ENCODE data around the gene CHRNG. TPM values are rescaled to one million over a fixed set of nuclear protein-coding genes. Genes with fewer than 3 reads are reported as not detected.

CHRNG gene, protein sequence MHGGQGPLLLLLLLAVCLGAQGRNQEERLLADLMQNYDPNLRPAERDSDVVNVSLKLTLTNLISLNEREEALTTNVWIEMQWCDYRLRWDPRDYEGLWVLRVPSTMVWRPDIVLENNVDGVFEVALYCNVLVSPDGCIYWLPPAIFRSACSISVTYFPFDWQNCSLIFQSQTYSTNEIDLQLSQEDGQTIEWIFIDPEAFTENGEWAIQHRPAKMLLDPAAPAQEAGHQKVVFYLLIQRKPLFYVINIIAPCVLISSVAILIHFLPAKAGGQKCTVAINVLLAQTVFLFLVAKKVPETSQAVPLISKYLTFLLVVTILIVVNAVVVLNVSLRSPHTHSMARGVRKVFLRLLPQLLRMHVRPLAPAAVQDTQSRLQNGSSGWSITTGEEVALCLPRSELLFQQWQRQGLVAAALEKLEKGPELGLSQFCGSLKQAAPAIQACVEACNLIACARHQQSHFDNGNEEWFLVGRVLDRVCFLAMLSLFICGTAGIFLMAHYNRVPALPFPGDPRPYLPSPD
- not detected in 2 replicates for total RNA-seq (2014; rRNA removed; shearing (Covaris generic))

DNA sequence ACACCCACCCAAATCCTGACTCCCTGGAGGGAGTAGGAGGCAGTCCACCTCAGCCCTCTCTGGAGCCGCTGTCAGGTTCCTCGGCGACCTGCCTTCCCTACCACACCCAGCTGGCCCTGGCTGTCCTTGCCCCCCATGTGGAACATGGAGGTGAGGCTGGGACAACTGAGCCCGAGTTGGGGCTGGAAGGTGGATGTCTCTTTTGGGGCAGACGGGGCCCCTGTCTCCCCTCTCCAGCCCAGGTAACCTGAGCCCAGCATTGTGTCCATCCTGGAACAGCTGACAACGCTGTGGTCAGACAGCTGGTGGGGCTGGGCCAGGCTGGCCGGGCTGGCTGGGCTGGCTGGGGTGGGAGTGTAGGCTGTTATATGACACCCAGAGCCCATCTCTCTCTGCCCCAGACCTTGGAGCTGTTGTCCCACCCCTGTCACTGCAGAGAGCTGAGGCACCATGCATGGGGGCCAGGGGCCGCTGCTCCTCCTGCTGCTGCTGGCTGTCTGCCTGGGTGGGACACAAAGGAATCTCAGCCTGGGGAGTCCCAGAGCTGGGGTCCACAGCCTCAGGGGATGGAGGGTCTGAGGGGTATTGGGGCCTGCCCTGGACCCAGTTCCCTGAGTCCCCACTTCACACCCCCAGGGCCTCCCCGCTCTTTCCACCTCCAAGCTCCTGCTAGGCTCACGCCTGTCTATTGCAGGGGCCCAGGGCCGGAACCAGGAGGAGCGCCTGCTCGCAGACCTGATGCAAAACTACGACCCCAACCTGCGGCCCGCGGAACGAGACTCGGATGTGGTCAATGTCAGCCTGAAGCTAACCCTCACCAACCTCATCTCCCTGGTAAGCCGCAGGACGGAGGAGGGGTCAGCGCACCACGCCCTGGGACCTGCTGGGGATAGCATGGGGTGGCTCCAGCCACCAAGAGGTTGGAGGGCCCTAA lies at the start of gene CHRNG:
CHRNG (plus strand) TSS at position 395 of the 934 bp plus-strand sequence; CDS start at position 451, 56 bp downstream.
- DNase-seq (ENCODE audit: low spot score), result no peak
- in situ Hi-C loops (cut with HindIII; ENCODE audit: low sequenced_read_pairs), result no loop called here

DNA sequence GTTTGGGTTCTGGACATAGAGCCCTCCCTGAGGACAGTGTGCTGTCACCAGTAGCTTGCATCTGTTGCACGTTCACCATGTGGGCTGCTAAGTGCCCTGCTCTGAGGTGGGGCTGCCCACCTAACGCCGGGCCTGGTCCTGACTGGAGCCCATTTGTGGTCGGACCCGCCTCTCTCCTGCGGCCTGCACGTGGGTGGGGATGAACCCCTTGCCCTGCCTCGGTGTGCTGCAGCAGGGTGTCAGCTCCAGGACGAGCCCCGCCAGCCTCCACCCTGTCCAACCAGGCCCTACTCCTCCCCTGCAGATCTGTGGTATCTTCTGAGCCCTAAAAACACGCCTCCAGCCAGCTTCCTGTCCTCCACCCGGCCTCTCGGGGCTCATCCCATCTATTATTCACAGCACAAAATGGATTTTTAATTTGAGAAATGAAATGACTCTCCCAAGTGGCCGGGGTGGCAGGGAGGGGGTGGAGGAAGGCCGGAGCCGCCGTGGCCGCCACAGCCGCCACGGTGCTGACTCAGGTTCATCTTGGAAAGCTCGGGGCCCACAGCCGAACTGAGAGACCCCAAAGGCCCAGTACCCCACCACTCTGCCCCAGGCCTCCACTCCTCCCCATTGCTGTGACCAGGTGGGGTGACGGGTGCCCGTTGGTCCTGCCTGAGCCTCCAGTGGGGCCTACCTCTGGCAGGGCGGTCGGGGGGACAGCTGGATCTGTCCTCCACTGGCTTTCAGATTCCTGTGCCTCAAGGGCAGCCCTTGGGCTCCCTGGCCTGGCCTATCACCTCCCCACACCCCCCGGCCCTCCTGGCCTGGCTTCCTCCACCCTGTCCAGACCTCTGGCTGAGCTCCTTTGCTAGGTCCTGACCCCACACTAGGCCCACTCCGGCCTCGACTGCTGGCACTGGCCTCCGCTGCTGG lies 49.0 kb upstream of the CHRNG start:
- in situ Hi-C loops (cut with HindIII; ENCODE audit: low sequenced_read_pairs), result no loop called here
- DNase-seq (ENCODE audit: low spot score), result no peak

DNA sequence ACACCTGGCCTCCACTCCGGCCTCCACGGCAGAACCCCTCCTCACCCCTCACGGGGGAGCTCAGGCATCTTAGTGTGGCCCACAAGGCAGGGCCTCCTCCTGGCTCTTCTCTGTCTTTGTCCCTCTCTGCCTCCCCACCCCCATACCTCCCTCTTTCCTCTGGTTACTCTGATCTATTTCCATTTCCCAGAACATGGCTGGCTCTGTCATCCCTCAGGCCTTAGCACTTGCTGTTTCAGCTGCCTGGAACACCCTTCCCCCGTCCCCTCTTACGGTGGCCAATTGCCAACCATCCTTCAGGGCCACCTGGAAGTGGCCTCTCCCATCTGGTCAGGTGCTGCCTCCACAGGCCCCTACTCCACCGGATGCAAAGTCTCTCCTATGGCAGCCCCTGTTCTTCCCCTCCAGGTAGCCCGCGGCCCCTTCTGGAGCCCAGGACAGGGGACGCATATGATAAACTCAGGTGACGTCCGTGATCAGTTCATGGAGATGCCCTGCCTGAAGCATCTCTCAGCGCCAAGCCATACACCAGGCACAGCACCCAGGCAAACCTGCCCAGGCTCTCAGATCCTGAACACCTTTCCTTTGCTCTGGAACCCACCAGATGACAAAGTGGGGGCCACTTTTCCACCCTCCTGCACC lies 48.2 kb upstream of the CHRNG start:
- no peak for DNase-seq (ENCODE audit: low spot score)
- in situ Hi-C loops (cut with HindIII; ENCODE audit: low sequenced_read_pairs), result no loop called here

DNA sequence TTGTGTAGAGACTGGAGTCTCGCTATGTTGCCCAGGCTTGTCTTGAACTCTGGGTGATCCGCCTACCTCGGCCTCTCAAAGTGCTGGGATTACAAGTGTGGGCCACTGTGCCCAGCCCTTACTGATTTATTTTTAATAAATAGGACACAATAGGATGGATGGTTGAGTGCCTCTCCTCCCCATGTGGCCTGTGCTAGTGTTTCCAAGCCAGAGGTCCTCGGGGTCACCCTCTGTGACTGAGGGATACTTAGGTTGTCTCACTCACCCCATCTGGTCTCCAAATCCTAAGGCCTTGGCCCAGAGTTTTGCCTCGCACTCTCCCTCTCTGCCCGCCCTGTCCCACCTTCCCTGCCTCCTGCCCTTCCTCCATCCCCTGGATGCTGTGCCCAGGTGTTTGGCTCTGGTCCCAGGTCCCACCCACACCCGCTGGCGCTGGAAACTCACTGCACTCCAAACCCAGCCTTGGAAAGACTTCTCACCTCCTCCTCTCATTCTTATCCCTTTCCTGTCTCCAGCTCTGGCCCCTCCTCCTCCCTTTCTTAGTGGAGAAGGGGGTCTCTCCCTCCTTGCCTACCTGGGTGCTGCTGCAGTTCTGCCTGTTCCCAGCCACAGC lies 47.1 kb upstream of the CHRNG start:
- in situ Hi-C loops (cut with HindIII; ENCODE audit: low sequenced_read_pairs), result no loop called here
- DNase-seq (ENCODE audit: low spot score), result no peak

DNA sequence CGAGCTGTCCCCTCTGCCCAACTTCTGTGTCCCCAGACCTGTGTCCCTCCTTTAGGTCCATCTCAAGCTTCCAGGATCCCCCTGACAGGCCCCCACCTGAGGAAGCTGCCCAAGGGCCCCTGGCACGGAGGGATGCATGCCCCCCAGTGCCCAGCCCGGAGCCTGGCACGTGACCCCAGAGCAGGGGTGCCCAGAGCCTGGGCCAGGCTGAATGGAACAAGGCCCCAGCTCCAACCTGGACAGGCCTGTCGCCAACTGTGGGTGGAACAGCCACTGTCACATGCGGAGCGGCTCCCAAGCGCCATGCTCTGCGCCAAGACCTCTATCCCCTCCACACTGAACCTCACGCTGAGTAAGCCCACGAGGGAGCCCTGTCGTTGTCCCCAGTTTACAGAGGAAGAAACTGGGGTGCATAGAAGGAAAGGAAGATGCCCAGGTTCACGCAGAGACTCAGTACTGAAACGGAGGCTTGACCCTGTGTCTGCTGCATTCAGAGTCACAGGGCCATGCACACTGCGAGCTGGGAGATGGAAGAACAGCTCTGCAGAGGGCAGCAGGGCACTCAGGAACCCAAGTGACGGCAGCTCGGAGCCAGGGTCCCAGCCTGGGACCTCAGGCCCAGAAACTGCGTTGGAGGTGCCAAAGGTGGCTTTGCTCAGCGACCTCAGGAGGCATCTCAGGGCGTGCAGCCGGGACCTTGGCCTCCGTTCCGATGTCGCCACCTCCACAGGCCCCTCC lies 46.4 kb upstream of the CHRNG start:
- in situ Hi-C loops (cut with HindIII; ENCODE audit: low sequenced_read_pairs), result no loop called here
- DNase-seq (ENCODE audit: low spot score), result no peak

DNA sequence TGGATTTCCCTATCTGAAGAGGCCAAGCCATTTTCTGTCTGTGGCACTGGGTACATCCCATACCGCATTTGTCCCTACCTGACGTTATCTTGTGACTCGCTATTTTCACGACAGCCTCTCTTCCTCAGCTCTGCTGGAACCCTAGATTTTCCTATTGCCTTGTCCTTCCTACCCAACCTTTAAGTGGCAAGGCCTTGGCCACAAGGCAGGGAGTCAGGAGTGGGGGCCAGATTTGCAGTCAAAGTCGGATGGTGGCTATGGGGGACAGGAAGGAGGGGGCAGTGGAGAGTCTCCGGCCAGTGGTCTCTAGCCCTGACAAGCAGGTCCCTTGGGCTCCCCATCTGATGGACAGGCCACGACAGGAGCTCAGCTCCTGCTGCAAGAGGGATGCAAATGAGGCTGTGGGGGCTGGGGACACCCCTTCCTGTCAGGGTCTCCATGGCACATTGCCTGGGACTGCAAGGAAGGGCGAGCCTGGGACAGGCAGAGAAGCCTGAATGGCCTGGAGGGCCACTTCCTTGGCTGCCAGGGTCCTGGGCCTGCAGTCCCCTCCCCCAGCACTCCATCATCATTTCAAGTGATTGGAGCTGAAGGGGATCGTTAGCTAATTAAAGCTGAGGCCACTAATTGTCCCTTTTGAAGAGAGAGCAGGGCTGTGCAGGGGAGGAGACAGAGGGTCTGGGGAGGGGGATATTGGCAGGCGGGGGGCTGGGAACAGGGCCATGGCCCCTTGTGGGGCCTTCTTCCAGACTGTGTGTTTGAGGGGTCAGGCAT lies 45.6 kb upstream of the CHRNG start:
- in situ Hi-C loops (cut with HindIII; ENCODE audit: low sequenced_read_pairs), result no loop called here
- no peak for DNase-seq (ENCODE audit: low spot score)

DNA sequence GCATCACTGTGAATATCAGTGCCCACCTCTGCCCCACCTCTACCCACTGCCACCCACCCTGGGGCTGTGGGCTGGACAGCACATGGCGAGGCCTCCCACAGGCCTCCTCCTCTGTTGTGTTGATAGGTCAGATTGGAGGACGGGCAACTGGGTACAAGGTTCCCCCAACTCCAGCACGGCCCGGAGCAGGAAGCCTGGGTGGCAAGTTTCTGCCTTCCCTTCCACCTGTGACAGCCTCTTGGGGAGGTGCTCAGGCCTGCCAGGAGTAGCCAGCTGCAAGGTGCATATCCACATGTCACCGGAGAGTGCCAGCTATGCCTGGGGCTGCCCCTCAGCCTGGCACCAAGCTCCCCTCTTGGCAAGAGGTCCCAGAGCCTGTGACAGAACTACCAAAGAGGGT lies 45.0 kb upstream of the CHRNG start:
- DNase-seq (ENCODE audit: low spot score), result no peak
- in situ Hi-C loops (cut with HindIII; ENCODE audit: low sequenced_read_pairs), result no loop called here

DNA sequence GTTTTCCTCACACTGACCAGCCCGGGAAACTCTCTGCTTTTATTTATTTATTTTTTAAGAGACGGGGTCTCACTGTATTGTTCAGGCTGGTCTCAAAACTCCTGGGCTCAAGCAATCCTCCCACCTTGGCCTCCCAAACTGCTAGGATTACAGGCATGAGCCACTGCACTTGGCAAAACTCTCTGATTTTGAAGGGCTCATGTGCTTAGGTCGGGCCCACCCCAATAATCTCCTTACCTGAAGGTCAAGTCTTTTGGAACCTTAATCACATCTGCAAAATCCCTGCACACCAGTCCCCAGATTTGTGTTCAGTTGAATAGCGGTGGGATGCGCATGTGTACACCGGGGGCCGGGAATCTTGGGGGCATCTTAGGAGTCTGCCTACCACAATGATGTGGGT lies 44.2 kb upstream of the CHRNG start:
- in situ Hi-C loops (cut with HindIII; ENCODE audit: low sequenced_read_pairs), result no loop called here
- no peak for DNase-seq (ENCODE audit: low spot score)

DNA sequence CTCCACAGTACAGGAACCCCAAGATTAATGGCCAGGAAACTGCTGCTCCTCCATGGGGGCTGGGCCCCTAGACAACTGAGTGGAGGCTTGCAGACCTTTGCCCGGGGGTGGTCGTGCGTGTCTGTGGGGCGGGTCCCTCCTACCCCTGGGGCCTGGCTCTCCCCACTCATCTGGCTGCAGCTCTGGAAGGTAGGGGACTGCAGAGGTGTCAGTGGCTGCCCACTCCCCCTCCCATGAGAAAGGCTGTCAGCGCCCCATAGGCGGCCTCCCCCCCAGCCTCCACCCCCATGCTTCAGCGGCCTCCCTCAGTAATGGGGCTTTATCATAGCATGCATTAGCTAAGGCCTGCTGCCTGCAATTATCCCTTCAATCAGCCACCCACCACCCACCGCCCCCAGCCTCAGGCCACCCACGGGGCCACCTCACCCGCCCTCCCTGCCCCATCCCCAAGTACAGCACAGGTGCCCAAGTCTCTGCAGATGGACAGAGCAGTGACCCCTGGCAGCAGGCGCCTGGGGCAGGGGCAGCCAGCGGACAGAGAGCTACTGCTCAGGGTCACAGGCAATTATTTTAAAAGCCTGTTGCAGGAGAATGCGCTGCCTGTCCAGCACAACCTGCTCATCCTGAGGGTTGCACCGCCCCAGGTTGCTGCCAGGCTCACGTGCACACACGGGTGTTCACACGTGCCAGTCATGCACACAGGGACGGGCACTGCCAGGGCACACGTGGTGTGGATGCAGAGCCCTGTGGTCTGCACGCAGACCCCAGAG lies 42.8 kb upstream of the CHRNG start:
- DNase-seq (ENCODE audit: low spot score), result no peak
- in situ Hi-C loops (cut with HindIII; ENCODE audit: low sequenced_read_pairs), result no loop called here

DNA sequence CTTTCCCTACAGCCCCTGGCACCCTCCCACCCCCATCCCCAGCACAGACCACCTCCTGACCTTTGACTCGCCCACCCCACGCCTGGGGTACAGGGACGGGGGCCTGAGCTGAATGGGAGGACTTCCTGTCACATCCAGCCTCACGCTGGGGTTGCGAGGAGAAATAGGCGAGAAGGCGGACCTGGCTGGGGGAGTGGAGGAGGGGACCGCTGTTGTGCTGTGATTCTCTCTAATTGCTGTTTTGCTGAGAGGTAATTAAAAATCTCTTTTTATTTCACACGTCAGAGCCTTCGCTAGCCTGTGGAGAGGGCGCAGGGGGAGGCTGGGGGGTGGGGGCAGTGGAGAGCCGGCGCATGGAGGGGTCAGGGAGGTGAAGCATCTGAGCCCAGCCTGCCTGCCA lies 42.1 kb upstream of the CHRNG start:
- in situ Hi-C loops (cut with HindIII; ENCODE audit: low sequenced_read_pairs), result no loop called here
- no peak for DNase-seq (ENCODE audit: low spot score)

DNA sequence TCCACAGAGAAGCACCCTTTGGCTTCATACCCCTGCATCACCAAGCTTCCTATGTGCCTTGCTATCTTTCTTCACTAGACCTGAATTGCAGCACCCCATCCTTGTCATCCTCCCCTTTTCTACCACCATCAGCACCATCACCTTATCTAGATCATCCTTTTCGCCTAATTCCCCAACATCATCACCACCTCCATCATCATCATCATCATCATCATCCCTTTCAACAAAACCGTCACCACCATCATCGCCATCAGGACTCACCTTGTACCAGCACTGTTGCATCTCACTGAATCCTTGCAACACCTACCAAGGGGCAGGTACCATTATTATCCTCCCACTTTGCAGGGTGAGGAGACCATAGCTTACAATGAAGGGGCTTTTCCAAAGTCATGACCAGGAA lies 41.0 kb upstream of the CHRNG start:
- in situ Hi-C loops (cut with HindIII; ENCODE audit: low sequenced_read_pairs), result no loop called here
- DNase-seq (ENCODE audit: low spot score), result no peak

DNA sequence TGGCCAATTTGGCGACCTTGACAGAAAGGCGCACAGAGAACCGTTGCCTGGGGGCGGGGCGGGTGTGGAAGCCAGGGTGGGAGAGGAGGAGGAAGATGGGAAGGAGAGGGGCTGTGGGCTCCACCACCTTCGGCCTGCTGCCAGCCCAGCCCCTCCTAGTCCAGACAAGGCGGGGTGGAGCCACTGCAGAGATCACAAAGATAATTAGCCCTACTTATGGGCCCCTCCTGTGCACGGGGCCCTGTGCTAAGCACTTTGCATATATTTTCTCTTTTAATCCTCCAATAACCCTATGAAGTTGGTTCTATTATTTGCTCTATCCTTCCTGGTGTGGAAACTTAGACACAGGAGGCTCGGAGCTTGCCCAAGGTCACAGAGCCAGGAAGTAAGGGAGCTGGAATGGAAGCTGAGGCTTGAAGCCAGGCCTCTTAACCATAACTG lies 38.1 kb upstream of the CHRNG start:
- in situ Hi-C loops (cut with HindIII; ENCODE audit: low sequenced_read_pairs), result no loop called here
- no peak for DNase-seq (ENCODE audit: low spot score)

DNA sequence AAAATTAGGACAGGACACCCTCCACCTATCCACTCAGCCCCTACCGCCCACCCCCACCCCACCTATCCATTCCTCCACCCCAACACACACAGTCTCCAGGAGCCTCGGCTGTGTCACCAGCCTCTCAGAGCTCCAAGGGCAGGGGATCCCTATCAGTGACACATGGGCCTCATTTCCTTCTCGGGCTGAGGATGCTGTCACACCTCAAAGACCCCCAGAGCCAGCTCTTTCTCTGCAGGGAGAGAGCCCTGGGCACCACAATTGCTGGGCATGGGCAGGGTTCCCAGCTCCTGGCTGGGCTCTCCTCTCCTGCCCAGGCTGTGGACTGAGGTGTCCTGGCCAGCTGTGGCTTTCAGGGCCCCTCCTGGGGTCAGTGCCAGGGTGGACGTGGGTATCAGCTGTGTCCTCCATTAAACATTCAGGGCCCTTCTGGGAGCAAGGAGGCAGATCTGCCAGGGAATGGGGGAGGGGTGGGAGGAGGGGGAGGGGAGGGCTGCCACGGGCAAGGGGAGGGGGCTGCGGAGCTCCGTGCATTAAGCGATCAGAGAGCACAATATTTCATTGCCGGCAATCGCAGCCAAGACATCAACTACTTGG lies 37.6 kb upstream of the CHRNG start:
- DNase-seq (ENCODE audit: low spot score), result no peak
- in situ Hi-C loops (cut with HindIII; ENCODE audit: low sequenced_read_pairs), result no loop called here

DNA sequence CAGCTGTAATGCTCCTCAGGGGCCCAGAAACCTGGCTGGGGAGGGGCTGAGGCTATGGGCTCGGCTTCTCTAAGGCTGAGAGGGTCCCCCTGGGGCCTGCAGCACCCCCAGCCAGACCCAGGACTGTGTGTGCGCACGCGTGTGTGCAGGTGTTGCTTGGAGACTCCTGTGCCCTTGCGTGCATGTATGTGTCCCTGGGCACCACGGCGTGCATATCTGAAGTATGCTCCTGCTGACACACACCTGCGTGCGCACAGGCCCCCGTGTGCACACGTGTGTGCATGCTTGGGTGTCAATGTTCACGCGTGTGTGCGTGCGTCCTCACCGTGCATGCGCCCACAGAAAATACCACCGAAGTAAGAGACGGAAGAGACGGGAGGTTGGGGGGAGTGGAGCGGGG lies 37.0 kb upstream of the CHRNG start:
- in situ Hi-C loops (cut with HindIII; ENCODE audit: low sequenced_read_pairs), result no loop called here
- DNase-seq (ENCODE audit: low spot score), result no peak

DNA sequence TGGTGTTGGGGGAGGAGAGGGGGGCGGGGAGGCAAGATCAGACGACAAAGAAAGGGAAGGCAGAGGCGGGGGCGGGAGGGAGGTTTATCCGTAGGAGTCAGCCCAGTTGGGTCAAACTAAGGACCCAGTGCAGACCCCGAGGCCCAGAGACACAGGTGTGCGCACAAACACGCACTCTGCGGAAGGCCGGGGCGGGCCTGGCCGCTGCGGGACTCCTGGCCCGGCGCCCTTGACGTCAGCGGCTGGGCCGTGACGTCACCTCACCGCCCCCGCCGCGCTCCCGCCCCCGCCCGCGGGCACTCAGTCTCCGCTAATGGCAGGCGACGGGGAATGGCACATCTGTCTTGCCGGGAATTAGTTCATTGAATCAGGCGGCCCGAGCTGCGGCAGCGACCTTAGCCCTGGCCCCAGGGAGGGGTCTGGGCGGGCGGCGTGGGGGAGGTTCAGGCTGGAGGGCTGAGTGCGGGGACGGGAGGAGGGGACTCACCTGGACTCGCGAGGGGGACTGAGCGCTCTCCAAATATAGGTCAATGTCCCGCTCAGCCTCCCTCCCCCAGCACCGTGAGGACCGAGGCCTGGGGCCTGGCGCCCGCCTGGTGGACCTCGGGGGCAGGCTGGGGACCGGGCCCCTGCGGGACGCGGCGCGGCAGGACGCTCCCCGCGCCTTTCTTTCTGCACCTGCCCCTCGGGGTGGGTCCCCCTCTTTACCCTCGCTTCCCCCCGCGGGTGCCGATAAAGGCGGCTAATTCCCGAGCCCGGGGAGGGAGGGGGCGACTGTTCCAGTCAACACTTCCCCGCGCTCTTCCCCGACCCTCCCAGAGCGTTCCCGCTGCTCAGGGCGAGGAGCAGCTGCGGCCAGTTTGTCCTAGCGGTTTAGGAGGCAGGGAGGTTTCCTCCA lies 36.3 kb upstream of the CHRNG start:
- DNase-seq (ENCODE audit: low spot score), result peak; percentile 60
- in situ Hi-C loops (cut with HindIII; ENCODE audit: low sequenced_read_pairs), result no loop called here

All from G401 (cell line).